ENCODE results near the gene CHSY3. TPM values are rescaled to one million over a fixed set of nuclear protein-coding genes. Genes with fewer than 3 reads are reported as not detected.
A peak's percentile ranks its signal among the peaks of the same experiment; 100 is the strongest.

Gene CHSY3
- total RNA-seq, 4 donors from 2014 or later: 1.3 to 2.1 (median 1.5) TPM

GRCh38 chr5:129899454-129899853 is 4.8 kb upstream of the CHSY3 start:
- Histone ChIP-seq H3K36me3 (no peaks in the 10 kb centered on the region), H3K9me3 (no peaks in the 10 kb centered on the region), H3K27me3 (no peaks in the 10 kb centered on the region), H3K4me3 (no peak overlapping the region), H3K4me1 (no peaks in the 10 kb centered on the region), H3K27ac (no peak overlapping the region)
- DNase-seq (ENCODE audit: low spot score in 2 of 2): no peak
- TF ChIP-seq POLR2AphosphoS5 (IDR thresholded peaks at IDR 0.05): no peak

GRCh38 chr5:129902816-129903215 is 1.4 kb upstream of the CHSY3 start:
- 65% methylated on average over 6 of the region's 6 CpGs for WGBS
- Histone ChIP-seq H3K27me3 (peaks cover 17% of the 10 kb centered on the region), H3K9me3 (no peaks in the 10 kb centered on the region), H3K27ac (no peak overlapping the region), H3K4me3 (no peak overlapping the region), H3K4me1 (peaks cover 22% of the 10 kb centered on the region), H3K36me3 (no peaks in the 10 kb centered on the region)
- no peak for DNase-seq (ENCODE audit: low spot score in 2 of 2)
- TF ChIP-seq POLR2A (IDR thresholded peaks at IDR 0.05): no peak
- no peak for TF ChIP-seq EP300 (IDR thresholded peaks at IDR 0.05)
- no peak for TF ChIP-seq CTCF (IDR thresholded peaks at IDR 0.05)
- TF ChIP-seq POLR2AphosphoS5 (IDR thresholded peaks at IDR 0.05): no peak

- H3K4me1 ChIP-seq: peaks cover 22% of the 10 kb centered on the region
- peak in 1 of 2 donors; percentile 79 for DNase-seq (ENCODE audit: low spot score in 2 of 2)
- H3K27ac ChIP-seq: peak overlapping the region; percentile 59
- WGBS: 6% methylated on average over 29 of the region's 29 CpGs
- TF ChIP-seq POLR2A (IDR thresholded peaks at IDR 0.05) (peak in 1 of 2 donors; percentile 22), EP300 (IDR thresholded peaks at IDR 0.05) (no peak), POLR2AphosphoS5 (IDR thresholded peaks at IDR 0.05) (no peak)
- peaks cover 17% of the 10 kb centered on the region for H3K27me3 ChIP-seq
- no peaks in the 10 kb centered on the region for H3K9me3 ChIP-seq
- H3K4me3 ChIP-seq: peak overlapping the region; percentile 72
- H3K36me3 ChIP-seq: no peaks in the 10 kb centered on the region
Measured at GRCh38 chr5:129903466-129904101, 681 bp upstream of the CHSY3 start.

- H3K36me3 ChIP-seq: no peaks in the 10 kb centered on the region
- TF ChIP-seq EP300 (IDR thresholded peaks at IDR 0.05): no peak
- TF ChIP-seq CTCF (IDR thresholded peaks at IDR 0.05): peak in 1 of 2 donors; percentile 3
- DNase-seq (ENCODE audit: low spot score in 2 of 2): peak in 1 of 2 donors; percentile 63
- peak overlapping the region; percentile 59 for H3K27ac ChIP-seq
- H3K27me3 ChIP-seq: peaks cover 17% of the 10 kb centered on the region
- H3K9me3 ChIP-seq: no peaks in the 10 kb centered on the region
- H3K4me3 ChIP-seq: peak overlapping the region; percentile 72
- WGBS: 0% methylated on average over 8 of the region's 105 CpGs
- peaks cover 22% of the 10 kb centered on the region for H3K4me1 ChIP-seq
Measured at GRCh38 chr5:129904667-129905472, 605 bp downstream of the CHSY3 start.

GRCh38 chr5:129905473-129906176 is 1.4 kb downstream of the CHSY3 start:
- Histone ChIP-seq H3K9me3 (no peaks in the 10 kb centered on the region), H3K4me3 (peak overlapping the region; percentile 72), H3K27me3 (peaks cover 17% of the 10 kb centered on the region), H3K4me1 (peaks cover 22% of the 10 kb centered on the region), H3K27ac (peak overlapping the region; percentile 59), H3K36me3 (no peaks in the 10 kb centered on the region)
- WGBS: 1% methylated on average over 33 of the region's 37 CpGs
- TF ChIP-seq POLR2A (IDR thresholded peaks at IDR 0.05) (no peak), EP300 (IDR thresholded peaks at IDR 0.05) (no peak), POLR2AphosphoS5 (IDR thresholded peaks at IDR 0.05) (no peak)
- peak in 1 of 2 donors; percentile 59 for DNase-seq (ENCODE audit: low spot score in 2 of 2)

GRCh38 chr5:129906177-129906887 is 2.1 kb downstream of the CHSY3 start:
- 6% methylated on average over 20 of the region's 20 CpGs for WGBS
- Histone ChIP-seq H3K4me1 (peaks cover 22% of the 10 kb centered on the region), H3K4me3 (peak overlapping the region; percentile 72), H3K27me3 (peaks cover 17% of the 10 kb centered on the region), H3K27ac (no peak overlapping the region), H3K36me3 (no peaks in the 10 kb centered on the region), H3K9me3 (no peaks in the 10 kb centered on the region)
- DNase-seq (ENCODE audit: low spot score in 2 of 2): peak in 1 of 2 donors; percentile 61
- TF ChIP-seq CTCF (IDR thresholded peaks at IDR 0.05) (no peak), POLR2A (IDR thresholded peaks at IDR 0.05) (no peak), EP300 (IDR thresholded peaks at IDR 0.05) (no peak), POLR2AphosphoS5 (IDR thresholded peaks at IDR 0.05) (no peak)

Data from suprapubic skin (tissue), 4 donors.